ENCODE results near the gene TGFA.

Gene TGFA

GRCh38 chr2:70471129-70471528, 82.5 kb downstream of the TGFA start (continued):
- TF ChIP-seq ZNF18 (tag by site-specific recombination; IDR thresholded peaks at IDR 0.05): no peak
- no peak for TF ChIP-seq ZNF473 (tag by site-specific recombination; IDR thresholded peaks at IDR 0.05)
- TF ChIP-seq ZNF529 (tag by site-specific recombination; IDR thresholded peaks at IDR 0.05; ENCODE audit: insufficient replicate concordance): no peak

GRCh38 chr2:70469961-70470360, 83.7 kb downstream of the TGFA start:
- CTCF ChIA-PET: interaction anchor here (0.6 to 1.3 kb wide), 3 partner anchors 9 to 531 kb away, joined by 3 read pairs; no protein-coding TSS in a partner anchor

DNA sequence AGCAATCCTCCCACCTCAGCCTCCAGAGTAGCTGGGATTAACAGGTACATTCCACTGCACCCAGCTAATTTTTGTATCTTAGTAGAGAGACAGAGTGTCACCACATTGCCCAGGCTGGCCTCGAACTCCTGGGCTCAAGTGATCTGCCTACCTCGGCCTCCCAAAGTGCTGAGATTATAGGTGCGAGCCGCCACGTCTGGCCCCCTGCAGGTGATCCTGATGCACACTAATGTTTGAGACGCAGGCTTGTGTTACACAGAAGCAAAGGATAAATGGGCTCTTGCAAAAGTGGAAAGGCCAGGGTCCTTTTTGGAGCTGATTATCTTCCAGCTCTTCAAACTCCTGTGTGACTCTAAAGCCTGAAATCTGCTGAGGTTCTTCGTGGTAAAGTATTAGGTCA, 84.2 kb downstream of the TGFA start:
- no peak overlapping the region for H3K27ac ChIP-seq (ENCODE audit: extremely low read depth, low read depth, low read length)
- no peak for TF ChIP-seq ATF2 (tag by site-specific recombination; IDR thresholded peaks at IDR 0.05; ENCODE audit: low read depth)
- no peak for TF ChIP-seq ZNF529 (tag by site-specific recombination; IDR thresholded peaks at IDR 0.05; ENCODE audit: insufficient replicate concordance)
- no peaks in the 10 kb centered on the region for H3K9me3 ChIP-seq (ENCODE audit: control insufficient read depth, insufficient read depth, low read depth, low read length)
- no peaks in the 10 kb centered on the region for H3K36me3 ChIP-seq (ENCODE audit: control insufficient read depth in 2 of 2, insufficient read depth in 1 of 2, low read length in 2 of 2)
- CTCF ChIA-PET: interaction anchor here (0.6 to 1.3 kb wide), 2 partner anchors 10 to 532 kb away, joined by 3 read pairs; no protein-coding TSS in a partner anchor
- H3K4me1 ChIP-seq (ENCODE audit: control insufficient read depth, insufficient read depth, low read length): peaks cover 6% of the 10 kb centered on the region
- no peak overlapping the region for H3K4me3 ChIP-seq (ENCODE audit: low read depth, low read length)
- POLR2A ChIA-PET: no interaction called here

More at GRCh38 chr2:70469961-70470360, 83.7 kb downstream of the TGFA start:
- no peak overlapping the region for H3K4me3 ChIP-seq (ENCODE audit: low read depth, low read length)
- TF ChIP-seq ZNF366 (tag by site-specific recombination; conservative IDR thresholded peaks at IDR 0.05) (peak; percentile 59), ZNF639 (tag by site-specific recombination; IDR thresholded peaks at IDR 0.05) (no peak)
- POLR2A ChIA-PET: no interaction called here
- no peaks in the 10 kb centered on the region for H3K9me3 ChIP-seq (ENCODE audit: control insufficient read depth, insufficient read depth, low read depth, low read length)
- no peaks in the 10 kb centered on the region for H3K36me3 ChIP-seq (ENCODE audit: control insufficient read depth in 2 of 2, insufficient read depth in 1 of 2, low read length in 2 of 2)
- no peak overlapping the region for H3K27ac ChIP-seq (ENCODE audit: extremely low read depth, low read depth, low read length)
- peaks cover 6% of the 10 kb centered on the region for H3K4me1 ChIP-seq (ENCODE audit: control insufficient read depth, insufficient read depth, low read length)

- POLR2A ChIA-PET: no interaction called here
- CTCF ChIA-PET: interaction anchor here (1.3 kb wide), 1 partner anchor 10 kb away, joined by 3 read pairs; no protein-coding TSS in a partner anchor
- Histone ChIP-seq H3K9me3 (ENCODE audit: control insufficient read depth, insufficient read depth, low read depth, low read length) (no peaks in the 10 kb centered on the region), H3K4me1 (ENCODE audit: control insufficient read depth, insufficient read depth, low read length) (peaks cover 6% of the 10 kb centered on the region), H3K4me3 (ENCODE audit: low read depth, low read length) (no peak overlapping the region), H3K27ac (ENCODE audit: extremely low read depth, low read depth, low read length) (no peak overlapping the region), H3K36me3 (ENCODE audit: control insufficient read depth in 2 of 2, insufficient read depth in 1 of 2, low read length in 2 of 2) (no peaks in the 10 kb centered on the region)
- TF ChIP-seq SETDB1 (IDR thresholded peaks at IDR 0.05; ENCODE audit: insufficient read length, low read length) (no peak), ZNF280C (tag by site-specific recombination; IDR thresholded peaks at IDR 0.05) (no peak), ZNF169 (tag by site-specific recombination; IDR thresholded peaks at IDR 0.05) (no peak), ZNF266 (tag by site-specific recombination; IDR thresholded peaks at IDR 0.05; ENCODE audit: low read depth) (no peak), ZNF175 (tag by site-specific recombination; IDR thresholded peaks at IDR 0.05) (no peak), ZNF211 (tag by site-specific recombination; IDR thresholded peaks at IDR 0.05; ENCODE audit: low read depth) (no peak), KLF9 (tag by site-specific recombination; IDR thresholded peaks at IDR 0.05; ENCODE audit: low read depth) (no peak), ZNF677 (tag by site-specific recombination; IDR thresholded peaks at IDR 0.05) (no peak), KLF1 (tag by site-specific recombination; IDR thresholded peaks at IDR 0.05) (no peak), ZNF664 (tag by site-specific recombination; IDR thresholded peaks at IDR 0.05) (no peak), ZNF555 (tag by site-specific recombination; conservative IDR thresholded peaks at IDR 0.05) (no peak), BCL11A (tag by site-specific recombination; IDR thresholded peaks at IDR 0.05; ENCODE audit: low read depth) (no peak)
Measured at GRCh38 chr2:70468878-70469277, 84.7 kb downstream of the TGFA start.

Measured in HEK293 (cell line).